Measurements from ENCODE around the gene AGPS.

The AGPS gene

GRCh38 chr2:177587371-177587770, 194.8 kb downstream of the AGPS start:
- ChIA-PET POLR2A (no interaction called here), CTCF (interaction anchor here (1.3 kb wide), 1 partner anchor 8 kb away, joined by 3 read pairs; no protein-coding TSS in a partner anchor)
- no peak for DNase-seq (ENCODE audit: extremely low spot score)
- TF ChIP-seq, protein P1, sequence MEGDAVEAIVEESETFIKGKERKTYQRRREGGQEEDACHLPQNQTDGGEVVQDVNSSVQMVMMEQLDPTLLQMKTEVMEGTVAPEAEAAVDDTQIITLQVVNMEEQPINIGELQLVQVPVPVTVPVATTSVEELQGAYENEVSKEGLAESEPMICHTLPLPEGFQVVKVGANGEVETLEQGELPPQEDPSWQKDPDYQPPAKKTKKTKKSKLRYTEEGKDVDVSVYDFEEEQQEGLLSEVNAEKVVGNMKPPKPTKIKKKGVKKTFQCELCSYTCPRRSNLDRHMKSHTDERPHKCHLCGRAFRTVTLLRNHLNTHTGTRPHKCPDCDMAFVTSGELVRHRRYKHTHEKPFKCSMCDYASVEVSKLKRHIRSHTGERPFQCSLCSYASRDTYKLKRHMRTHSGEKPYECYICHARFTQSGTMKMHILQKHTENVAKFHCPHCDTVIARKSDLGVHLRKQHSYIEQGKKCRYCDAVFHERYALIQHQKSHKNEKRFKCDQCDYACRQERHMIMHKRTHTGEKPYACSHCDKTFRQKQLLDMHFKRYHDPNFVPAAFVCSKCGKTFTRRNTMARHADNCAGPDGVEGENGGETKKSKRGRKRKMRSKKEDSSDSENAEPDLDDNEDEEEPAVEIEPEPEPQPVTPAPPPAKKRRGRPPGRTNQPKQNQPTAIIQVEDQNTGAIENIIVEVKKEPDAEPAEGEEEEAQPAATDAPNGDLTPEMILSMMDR (IDR thresholded peaks at IDR 0.05; ENCODE audit: control extremely low read depth, extremely low read depth, low read depth, missing control alignments): no peak

- CTCF ChIA-PET: interaction anchor here (1.3 to 1.9 kb wide), 2 partner anchors 10 to 15 kb away, joined by 3 to 5 read pairs; no protein-coding TSS in a partner anchor
- POLR2A ChIA-PET: no interaction called here
- no peak for DNase-seq (ENCODE audit: extremely low spot score)
Measured at GRCh38 chr2:177588671-177589070, 196.1 kb downstream of the AGPS start.

GRCh38 chr2:177589186-177589585, 196.6 kb downstream of the AGPS start:
- ChIA-PET CTCF (interaction anchor here (1.9 kb wide), 1 partner anchor 15 kb away, joined by 5 read pairs; no protein-coding TSS in a partner anchor), POLR2A (no interaction called here)
- DNase-seq (ENCODE audit: extremely low spot score): no peak
- TF ChIP-seq, protein P1 (IDR thresholded peaks at IDR 0.05; ENCODE audit: control extremely low read depth, extremely low read depth, low read depth, missing control alignments): no peak

More at GRCh38 chr2:177588671-177589070, 196.1 kb downstream of the AGPS start:
- TF ChIP-seq, protein P1 (IDR thresholded peaks at IDR 0.05; ENCODE audit: control extremely low read depth, extremely low read depth, low read depth, missing control alignments): no peak

DNA sequence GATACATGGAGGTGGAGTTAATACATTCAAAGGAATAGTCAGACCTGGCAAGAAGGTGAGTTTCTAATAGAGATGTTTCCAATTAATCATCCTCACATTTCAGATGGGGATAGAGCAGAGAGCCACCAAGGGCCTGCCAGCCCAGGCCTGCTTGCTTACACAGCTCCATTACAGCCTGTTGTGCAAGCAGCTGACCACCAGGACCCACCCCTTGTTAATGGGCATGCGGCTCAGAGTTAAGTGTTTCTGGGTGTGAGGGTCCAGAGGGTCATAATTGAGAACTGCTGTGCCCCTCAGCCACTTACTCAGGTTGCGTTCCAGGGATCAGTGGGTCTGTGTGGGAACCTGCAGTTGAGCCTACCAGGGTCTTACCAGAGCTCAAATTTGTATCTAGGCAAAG, 199.8 kb downstream of the AGPS start:
- ChIA-PET POLR2A (no interaction called here), CTCF (interaction anchor here (1.2 to 3.7 kb wide), 4 partner anchors 10 to 57 kb away, joined by 3 to 16 read pairs (median 9); no protein-coding TSS in a partner anchor)
- TF ChIP-seq, protein P1 (IDR thresholded peaks at IDR 0.05; ENCODE audit: control extremely low read depth, extremely low read depth, low read depth, missing control alignments): no peak
- DNase-seq (ENCODE audit: extremely low spot score): no peak

GRCh38 chr2:177592945-177593344, 200.4 kb downstream of the AGPS start:
- CTCF ChIA-PET: interaction anchor here (1.2 to 3.7 kb wide), 3 partner anchors 9 to 57 kb away, joined by 3 to 16 read pairs (median 14); no protein-coding TSS in a partner anchor
- TF ChIP-seq, protein P1 (IDR thresholded peaks at IDR 0.05; ENCODE audit: control extremely low read depth, extremely low read depth, low read depth, missing control alignments): no peak
- POLR2A ChIA-PET: no interaction called here
- no peak for DNase-seq (ENCODE audit: extremely low spot score)

DNA sequence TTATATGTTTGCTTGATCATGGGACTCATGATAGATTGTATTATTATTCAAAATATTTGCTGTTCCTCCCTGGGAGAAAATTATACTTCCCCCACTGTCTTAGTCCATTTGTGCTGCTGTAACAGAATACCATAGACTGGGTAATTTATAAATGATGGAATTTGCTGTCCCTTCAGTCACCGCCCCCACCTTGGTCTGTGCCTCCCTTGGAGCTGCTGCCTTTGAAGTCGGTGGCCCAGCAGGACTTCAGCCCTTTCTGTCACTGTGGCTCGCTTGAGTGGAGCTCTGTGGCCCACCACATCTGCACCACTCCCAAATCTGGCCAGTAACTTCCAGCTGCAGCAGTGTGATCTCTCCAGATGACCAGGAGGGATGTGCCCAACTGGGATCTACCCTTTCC, 200.8 kb downstream of the AGPS start:
- DNase-seq (ENCODE audit: extremely low spot score): no peak
- POLR2A ChIA-PET: no interaction called here
- CTCF ChIA-PET: interaction anchor here (1.2 to 3.7 kb wide), 3 partner anchors 9 to 58 kb away, joined by 3 to 16 read pairs (median 14); no protein-coding TSS in a partner anchor
- TF ChIP-seq, protein P1 (IDR thresholded peaks at IDR 0.05; ENCODE audit: control extremely low read depth, extremely low read depth, low read depth, missing control alignments): no peak

Data from GM10248 (cell line).